Esophagus squamous epithelium (tissue), 4 donors: Measurements from ENCODE around the gene COL9A1.

Experiments used
- CTCF ChIP-seq, 6 experiments: fragments of 450-650 bp in 4 of 6; fragments of 200-600 bp in 2 of 6; sonication (generic) in 2 of 6; IDR thresholded peaks; one replicate each; pipeline ENCODE4 v1.5.1; 2016 to 2019; ENCODE audit warnings: antibody characterized with exemption in 6 of 6, mild to moderate bottlenecking in 4 of 6, moderate library complexity in 4 of 6
- POLR2A ChIP-seq, 4 donors: fragments of 450-650 bp; IDR thresholded peaks; one replicate each; pipeline ENCODE4 v1.6.1; 2017; ENCODE audit warnings: antibody characterized with exemption in 4 of 4, mild to moderate bottlenecking in 4 of 4, moderate library complexity in 3 of 4

GRCh38 chr6:70221715-70222438 is 81.0 kb downstream of the COL9A1 start:
- TF ChIP-seq POLR2A (IDR thresholded peaks at IDR 0.05), result no peak
- no peak for TF ChIP-seq CTCF (IDR thresholded peaks at IDR 0.05)
